Astrocyte of the cerebellum (primary cell): Measurements from ENCODE around the gene C2orf66.

Source experiments
- DNase-seq: peaks from one replicate; pipeline ENCODE4 v3.0.0-alpha.2; 2011; ENCODE audit warnings: low read depth
- H3K4me3 ChIP-seq: 2 replicates; pipeline ENCODE4 v1.5.1; 2011; ENCODE audit warnings: mild to moderate bottlenecking, low read depth, low read length, moderate library complexity
- in situ Hi-C: cut with HindIII; loops from 2 replicates; pipeline ENCODE4 v1.10.0; 2017; ENCODE audit warnings: low sequenced_read_pairs
- TF ChIP-seq, protein P1 (sequence below): IDR thresholded peaks from 2 replicates; pipeline ENCODE4 v1.5.1; 2012; ENCODE audit warnings: low read length, low read depth, moderate library complexity, mild to moderate bottlenecking; ENCODE audit errors: missing control alignments

C2orf66 gene

GRCh38 chr2:196809260-196809659 is at the start of gene C2orf66:
Gene C2orf66, minus strand, starts transcription at chr2:196809355. Its CDS starts 19 bp downstream, at chr2:196809336.
- TF ChIP-seq, protein P1, sequence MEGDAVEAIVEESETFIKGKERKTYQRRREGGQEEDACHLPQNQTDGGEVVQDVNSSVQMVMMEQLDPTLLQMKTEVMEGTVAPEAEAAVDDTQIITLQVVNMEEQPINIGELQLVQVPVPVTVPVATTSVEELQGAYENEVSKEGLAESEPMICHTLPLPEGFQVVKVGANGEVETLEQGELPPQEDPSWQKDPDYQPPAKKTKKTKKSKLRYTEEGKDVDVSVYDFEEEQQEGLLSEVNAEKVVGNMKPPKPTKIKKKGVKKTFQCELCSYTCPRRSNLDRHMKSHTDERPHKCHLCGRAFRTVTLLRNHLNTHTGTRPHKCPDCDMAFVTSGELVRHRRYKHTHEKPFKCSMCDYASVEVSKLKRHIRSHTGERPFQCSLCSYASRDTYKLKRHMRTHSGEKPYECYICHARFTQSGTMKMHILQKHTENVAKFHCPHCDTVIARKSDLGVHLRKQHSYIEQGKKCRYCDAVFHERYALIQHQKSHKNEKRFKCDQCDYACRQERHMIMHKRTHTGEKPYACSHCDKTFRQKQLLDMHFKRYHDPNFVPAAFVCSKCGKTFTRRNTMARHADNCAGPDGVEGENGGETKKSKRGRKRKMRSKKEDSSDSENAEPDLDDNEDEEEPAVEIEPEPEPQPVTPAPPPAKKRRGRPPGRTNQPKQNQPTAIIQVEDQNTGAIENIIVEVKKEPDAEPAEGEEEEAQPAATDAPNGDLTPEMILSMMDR, result no peak
- DNase-seq, result no peak
- in situ Hi-C loops, result no loop called here
- no peak within 1 kb of the TSS for H3K4me3 ChIP-seq

DNA sequence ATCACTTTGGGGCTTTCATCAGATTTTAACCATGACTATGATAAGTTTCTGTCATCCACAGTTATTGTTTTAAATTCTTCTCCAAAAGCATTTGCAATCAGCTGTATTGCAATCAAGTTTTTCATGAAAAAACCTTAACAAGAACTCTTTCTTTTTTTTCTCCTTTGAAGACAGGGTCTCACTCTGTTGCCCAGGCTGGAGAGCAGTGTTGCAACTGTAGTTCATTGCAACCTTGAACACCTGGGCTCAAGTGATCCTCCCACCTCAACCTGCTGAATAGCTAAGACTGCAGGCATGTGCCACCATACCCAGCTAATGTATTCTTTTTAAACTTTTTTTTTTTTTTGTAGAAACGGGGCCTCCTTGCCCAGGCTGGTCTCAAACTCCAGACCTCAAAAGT is 45.5 kb upstream of the C2orf66 start:
- no peak overlapping the region for H3K4me3 ChIP-seq
- TF ChIP-seq, protein P1, result no peak
- in situ Hi-C loops, result no loop called here
- DNase-seq, result no peak

- no peak overlapping the region for H3K4me3 ChIP-seq
- TF ChIP-seq, protein P1, result no peak
- in situ Hi-C loops, result no loop called here
- DNase-seq, result no peak
Observed at GRCh38 chr2:196853301-196854087, 44.3 kb upstream of the C2orf66 start.

DNA sequence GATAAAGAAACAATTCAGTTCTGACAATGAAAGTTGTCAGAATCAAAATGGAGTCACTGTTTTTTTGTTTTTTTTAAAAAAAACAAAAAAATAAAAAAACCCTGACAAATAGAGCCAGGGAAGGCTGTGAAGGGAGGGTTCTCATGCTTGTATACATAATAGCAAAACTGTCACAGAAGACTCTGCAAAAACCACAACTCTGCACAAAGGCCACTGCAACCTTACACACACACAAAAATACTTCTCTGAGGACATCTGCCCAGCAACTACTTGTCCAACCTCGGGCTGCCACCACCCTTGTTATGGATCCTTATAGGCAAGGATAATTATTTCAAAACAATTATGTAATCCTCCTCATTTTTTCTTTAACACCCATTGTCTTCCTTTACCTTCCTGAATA is 41.9 kb upstream of the C2orf66 start:
- H3K4me3 ChIP-seq, result no peak overlapping the region
- TF ChIP-seq, protein P1, result no peak
- in situ Hi-C loops, result no loop called here
- no peak for DNase-seq

- TF ChIP-seq, protein P1, result peak; percentile 56
- H3K4me3 ChIP-seq, result no peak overlapping the region
- in situ Hi-C loops, result no loop called here
- DNase-seq, result peak; percentile 22
Observed at GRCh38 chr2:196849895-196850294, 40.7 kb upstream of the C2orf66 start.

- H3K4me3 ChIP-seq, result no peak overlapping the region
- in situ Hi-C loops, result no loop called here
- no peak for DNase-seq
- TF ChIP-seq, protein P1, result no peak
Observed at GRCh38 chr2:196846295-196846694, 37.1 kb upstream of the C2orf66 start.
